Activated T-cell treated with anti-CD3 and anti-CD28 coated beads, Interleukin-2, amount 50 U/mL, for 24 hours (primary cell): ENCODE measurements around the gene MAPKBP1.

Experiments
- DNase-seq: peaks from one replicate; pipeline ENCODE4 v3.0.0-alpha.2; 2020
- H3K27ac Mint-ChIP-seq: 2 replicates; pipeline ENCODE4 v1.8.0; 2020; ENCODE audit warnings: mild to moderate bottlenecking, mixed read lengths
- H3K27me3 Mint-ChIP-seq: 2 replicates; pipeline ENCODE4 v1.8.0; 2020; ENCODE audit warnings: mixed read lengths
- H3K36me3 Mint-ChIP-seq: 2 replicates; pipeline ENCODE4 v1.8.0; 2020; ENCODE audit warnings: low read depth, mixed read lengths
- H3K4me1 Mint-ChIP-seq: 2 replicates; pipeline ENCODE4 v1.8.0; 2020; ENCODE audit warnings: low read depth, mixed read lengths
- H3K4me3 Mint-ChIP-seq: 2 replicates; pipeline ENCODE4 v1.8.0; 2020; ENCODE audit warnings: mild to moderate bottlenecking, moderate library complexity, mixed read lengths
- H3K9me3 Mint-ChIP-seq: 2 replicates; pipeline ENCODE4 v1.8.0; 2020; ENCODE audit warnings: mixed read lengths

The MAPKBP1 gene

DNA sequence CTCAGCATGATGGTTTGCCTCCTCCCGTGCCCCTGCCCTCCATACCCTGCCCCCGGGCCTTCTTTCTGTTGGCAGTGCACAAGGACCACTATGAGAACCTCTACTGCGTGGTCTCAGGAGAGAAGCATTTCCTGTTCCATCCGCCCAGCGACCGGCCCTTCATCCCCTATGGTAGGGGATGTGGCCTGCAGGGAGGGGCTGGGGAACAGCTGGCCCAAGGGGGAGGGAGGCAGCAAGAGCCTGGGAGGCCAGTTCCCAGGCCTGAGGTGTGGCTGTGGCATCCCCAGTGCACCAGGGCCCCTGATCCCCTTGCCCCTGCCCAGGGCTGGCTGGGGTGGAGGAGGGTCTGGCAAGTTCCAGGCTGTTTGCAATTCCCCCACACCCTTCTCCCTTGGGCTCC is 61.8 kb downstream of the MAPKBP1 start:
- DNase-seq = no peak
- peaks cover 33% of the 10 kb centered on the region for H3K4me1 Mint-ChIP-seq
- H3K27me3 Mint-ChIP-seq = no peaks in the 10 kb centered on the region
- no peaks in the 10 kb centered on the region for H3K9me3 Mint-ChIP-seq
- H3K36me3 Mint-ChIP-seq = peaks cover 37% of the 10 kb centered on the region
- H3K4me3 Mint-ChIP-seq = no peak overlapping the region
- H3K27ac Mint-ChIP-seq = no peak overlapping the region

DNA sequence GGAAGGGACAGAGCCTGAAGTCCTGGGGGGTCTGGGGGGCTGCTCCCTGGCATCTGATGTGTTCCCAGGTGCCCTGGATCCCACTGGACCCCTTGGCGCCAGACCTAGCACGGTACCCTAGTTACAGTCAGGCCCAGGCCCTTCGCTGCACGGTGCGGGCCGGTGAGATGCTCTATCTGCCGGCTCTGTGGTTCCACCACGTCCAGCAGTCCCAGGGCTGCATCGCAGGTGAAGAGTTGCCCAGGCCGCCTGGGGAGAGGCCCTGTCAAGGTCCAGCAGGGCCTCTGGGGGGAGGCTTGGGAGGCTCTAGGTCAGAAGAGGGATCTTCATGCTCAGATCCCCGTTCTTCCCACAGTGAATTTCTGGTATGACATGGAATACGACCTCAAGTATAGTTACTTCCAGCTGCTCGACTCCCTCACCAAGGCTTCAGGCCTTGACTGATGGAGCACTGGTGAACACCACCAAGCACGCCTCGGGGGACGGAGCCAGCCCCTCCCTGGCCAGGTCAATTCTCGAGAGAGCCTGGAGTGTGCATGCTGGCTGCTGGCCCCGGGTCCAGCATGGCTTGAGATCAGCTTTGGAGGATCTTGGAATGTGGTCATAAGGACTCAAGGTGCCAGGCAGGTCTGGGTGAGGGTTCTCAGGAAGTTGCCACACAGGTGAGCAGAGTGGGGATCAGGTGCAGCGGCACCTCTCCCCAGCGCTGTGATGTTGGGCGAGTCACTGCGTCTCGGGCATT is 62.6 kb downstream of the MAPKBP1 start:
- Mint-ChIP-seq H3K4me3 (no peak overlapping the region), H3K27ac (no peak overlapping the region), H3K9me3 (no peaks in the 10 kb centered on the region), H3K36me3 (peaks cover 30% of the 10 kb centered on the region), H3K27me3 (no peaks in the 10 kb centered on the region), H3K4me1 (peaks cover 25% of the 10 kb centered on the region)
- no peak for DNase-seq

DNA sequence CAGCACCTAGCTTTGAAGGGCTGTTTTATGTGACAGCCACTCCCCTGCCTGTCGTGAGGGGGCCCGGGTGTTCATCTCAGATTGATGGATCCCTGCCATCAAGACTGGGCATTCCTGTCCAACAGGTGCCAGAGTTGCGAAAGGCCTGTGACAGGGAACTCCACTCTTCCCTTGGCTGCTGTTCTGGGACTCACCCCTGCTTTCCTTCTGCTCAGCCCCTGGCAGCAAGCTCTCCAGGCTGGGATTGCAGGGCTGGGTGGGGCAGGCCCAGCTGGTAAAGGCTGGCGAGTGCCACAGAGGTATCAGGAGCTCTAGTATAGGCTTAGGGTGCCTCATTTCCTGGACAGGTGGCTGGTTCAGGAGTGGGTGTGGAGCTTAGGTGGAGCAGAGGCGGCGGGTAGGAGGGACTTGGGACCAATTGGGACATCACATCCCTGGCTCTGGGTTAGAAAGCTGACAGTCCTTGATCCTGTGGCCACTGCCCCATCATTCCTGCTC is 64.2 kb downstream of the MAPKBP1 start, which contains the start of gene PLA2G4B:
PLA2G4B (plus strand) TSS at position 448 of the 498 bp plus-strand sequence. CDS start 67 bp downstream, outside the sequence.
- no peak for DNase-seq
- Mint-ChIP-seq H3K36me3 (peaks cover 25% of the 10 kb centered on the region), H3K4me1 (peaks cover 12% of the 10 kb centered on the region), H3K4me3 (no peak within 1 kb of the TSS), H3K27me3 (no peaks in the 10 kb centered on the region), H3K27ac (peak within 1 kb of the TSS; percentile 22), H3K9me3 (no peaks in the 10 kb centered on the region)

DNA sequence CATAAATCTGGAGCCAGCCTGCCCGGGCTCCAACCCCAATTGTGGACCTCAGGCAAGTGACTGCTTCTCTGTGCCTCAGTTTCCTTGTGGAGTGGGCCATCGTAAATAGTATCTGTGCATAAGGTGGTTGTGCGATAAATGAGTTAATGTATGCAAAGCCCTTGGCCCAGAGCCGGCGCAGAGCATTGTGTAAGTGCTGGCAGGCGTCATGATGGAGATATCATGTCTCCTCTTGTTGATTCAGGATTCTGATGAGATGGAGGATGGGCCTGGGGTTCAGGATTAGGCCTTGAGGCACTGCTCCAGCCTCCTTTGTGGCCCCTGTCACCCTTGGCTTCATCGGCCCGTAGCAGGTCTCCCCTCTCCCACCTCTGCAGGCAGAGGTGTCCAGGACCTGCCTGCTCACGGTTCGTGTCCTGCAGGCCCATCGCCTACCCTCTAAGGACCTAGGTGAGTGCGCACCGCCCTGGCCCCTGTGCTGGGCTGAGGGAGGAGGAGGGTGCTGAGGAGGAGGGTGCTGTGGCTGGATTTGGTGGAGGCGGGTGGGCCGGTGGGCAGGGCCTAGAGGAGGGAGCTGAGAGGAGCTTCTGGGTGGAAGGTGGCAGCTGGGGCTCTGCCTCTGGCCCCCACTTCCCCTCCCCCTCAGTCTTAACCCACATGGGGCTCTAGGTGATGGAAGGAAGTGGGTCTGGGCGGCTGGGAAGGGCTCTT is 65.7 kb downstream of the MAPKBP1 start:
- Mint-ChIP-seq H3K9me3 (no peaks in the 10 kb centered on the region), H3K27ac (no peak overlapping the region), H3K27me3 (no peaks in the 10 kb centered on the region), H3K36me3 (peaks cover 37% of the 10 kb centered on the region), H3K4me1 (peaks cover 4% of the 10 kb centered on the region), H3K4me3 (no peak overlapping the region)
- no peak for DNase-seq

DNA sequence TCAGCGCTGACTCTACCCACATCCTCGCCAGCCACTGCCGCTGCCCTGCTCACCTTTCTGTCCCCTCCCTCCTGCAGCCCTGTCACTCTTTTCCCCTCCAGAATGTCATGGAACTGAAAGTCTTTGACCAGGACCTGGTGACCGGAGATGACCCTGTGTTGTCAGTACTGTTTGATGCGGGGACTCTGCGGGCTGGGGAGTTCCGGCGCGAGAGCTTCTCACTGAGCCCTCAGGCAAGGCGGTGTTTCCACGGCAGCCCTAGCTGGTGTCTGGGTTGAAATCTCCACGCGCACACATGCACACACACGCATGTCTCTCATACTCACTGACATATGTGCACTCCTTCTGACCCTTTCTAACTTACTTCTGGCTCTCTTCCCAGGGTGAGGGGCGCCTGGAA is 66.4 kb downstream of the MAPKBP1 start:
- H3K27ac Mint-ChIP-seq = no peak overlapping the region
- no peaks in the 10 kb centered on the region for H3K27me3 Mint-ChIP-seq
- DNase-seq = no peak
- no peaks in the 10 kb centered on the region for H3K9me3 Mint-ChIP-seq
- H3K4me1 Mint-ChIP-seq = peaks cover 2% of the 10 kb centered on the region
- no peak overlapping the region for H3K4me3 Mint-ChIP-seq
- peaks cover 40% of the 10 kb centered on the region for H3K36me3 Mint-ChIP-seq

DNA sequence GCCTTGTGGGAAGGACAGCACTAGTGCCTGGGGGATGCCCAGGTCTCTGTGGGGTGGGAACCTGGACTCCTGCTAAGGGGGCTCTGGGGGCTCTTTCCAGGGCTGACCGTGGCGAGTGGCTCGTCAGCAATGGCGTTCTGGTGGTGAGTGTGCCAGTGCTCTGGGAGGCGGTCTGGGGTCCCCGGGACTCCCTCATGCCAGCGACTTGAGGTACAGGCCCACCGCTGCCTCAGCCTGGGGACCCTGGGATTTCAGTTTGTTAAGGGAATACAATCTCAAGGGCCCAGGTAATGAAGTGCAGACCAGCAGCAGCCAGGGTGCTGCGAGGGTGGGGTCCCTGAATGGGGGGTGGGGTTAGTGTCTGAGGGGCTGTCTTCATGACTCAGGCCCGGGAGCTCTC is 66.8 kb downstream of the MAPKBP1 start:
- no peaks in the 10 kb centered on the region for H3K27me3 Mint-ChIP-seq
- DNase-seq = no peak
- no peak overlapping the region for H3K27ac Mint-ChIP-seq
- no peaks in the 10 kb centered on the region for H3K9me3 Mint-ChIP-seq
- H3K36me3 Mint-ChIP-seq = peaks cover 45% of the 10 kb centered on the region
- peaks cover 2% of the 10 kb centered on the region for H3K4me1 Mint-ChIP-seq
- H3K4me3 Mint-ChIP-seq = no peak overlapping the region

DNA sequence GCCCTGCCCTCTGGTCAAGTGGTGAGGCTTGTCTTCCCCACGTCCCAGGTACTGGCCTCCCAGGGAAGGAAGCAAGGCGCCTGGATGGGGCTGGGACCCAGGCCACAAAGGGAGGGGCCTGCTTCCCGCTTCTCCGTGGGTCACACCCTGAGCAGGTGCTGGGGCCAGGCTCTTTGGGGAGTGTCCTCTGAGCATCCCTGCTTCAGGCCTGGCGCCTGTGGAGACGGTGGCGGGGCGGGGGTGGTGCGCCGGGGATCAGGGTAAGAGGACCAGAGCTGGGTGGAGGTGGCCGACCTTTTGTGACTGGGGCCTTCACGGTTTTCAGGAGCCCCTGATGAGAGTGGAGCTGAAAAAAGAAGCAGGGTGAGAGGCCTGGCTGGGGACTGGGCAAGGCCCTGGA is 67.9 kb downstream of the MAPKBP1 start:
- H3K4me3 Mint-ChIP-seq = no peak overlapping the region
- H3K36me3 Mint-ChIP-seq = peaks cover 50% of the 10 kb centered on the region
- H3K27ac Mint-ChIP-seq = peak overlapping the region; percentile 27
- H3K4me1 Mint-ChIP-seq = peaks cover 1% of the 10 kb centered on the region
- H3K27me3 Mint-ChIP-seq = no peaks in the 10 kb centered on the region
- no peak for DNase-seq
- H3K9me3 Mint-ChIP-seq = no peaks in the 10 kb centered on the region

DNA sequence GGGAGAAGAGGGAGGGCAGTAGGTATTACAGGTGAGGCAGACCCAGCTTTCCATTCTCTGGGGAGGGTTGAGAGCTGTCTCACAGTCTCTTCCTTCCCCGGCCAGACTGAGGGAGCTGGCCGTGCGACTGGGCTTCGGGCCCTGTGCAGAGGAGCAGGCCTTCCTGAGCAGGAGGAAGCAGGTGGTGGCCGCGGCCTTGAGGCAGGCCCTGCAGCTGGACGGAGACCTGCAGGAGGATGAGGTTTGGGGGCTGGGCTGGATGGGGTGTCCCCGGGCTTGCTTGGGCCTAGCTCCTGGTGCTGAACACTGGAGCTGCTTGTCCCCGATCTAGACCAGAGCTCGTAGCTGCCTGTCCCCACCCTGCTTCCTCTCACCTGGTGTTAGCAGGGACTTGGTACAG is 69.3 kb downstream of the MAPKBP1 start:
- Mint-ChIP-seq H3K27me3 (no peaks in the 10 kb centered on the region), H3K27ac (peak overlapping the region; percentile 61), H3K4me3 (no peak overlapping the region), H3K9me3 (no peaks in the 10 kb centered on the region), H3K4me1 (peaks cover 4% of the 10 kb centered on the region), H3K36me3 (peaks cover 58% of the 10 kb centered on the region)
- DNase-seq = no peak

DNA sequence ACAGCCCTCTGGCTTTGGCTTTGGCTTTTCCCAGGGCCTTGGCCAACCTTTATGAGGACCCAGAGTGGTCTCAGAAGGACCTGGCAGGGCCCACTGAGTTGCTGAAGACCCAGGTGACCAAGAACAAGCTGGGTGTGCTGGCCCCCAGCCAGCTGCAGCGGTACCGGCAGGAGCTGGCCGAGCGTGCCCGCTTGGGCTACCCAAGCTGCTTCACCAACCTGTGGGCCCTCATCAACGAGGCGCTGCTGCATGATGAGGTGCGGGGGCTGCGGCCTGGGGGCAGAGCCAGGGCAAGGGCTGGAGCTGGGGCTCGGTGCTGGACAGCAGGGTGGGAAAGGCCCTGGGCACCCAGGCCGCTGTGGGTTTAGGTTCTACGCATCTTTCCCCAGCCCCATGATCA is 70.5 kb downstream of the MAPKBP1 start:
- no peak for DNase-seq
- no peak overlapping the region for H3K4me3 Mint-ChIP-seq
- no peaks in the 10 kb centered on the region for H3K9me3 Mint-ChIP-seq
- H3K27me3 Mint-ChIP-seq = no peaks in the 10 kb centered on the region
- H3K4me1 Mint-ChIP-seq = peaks cover 8% of the 10 kb centered on the region
- H3K36me3 Mint-ChIP-seq = peaks cover 63% of the 10 kb centered on the region
- no peak overlapping the region for H3K27ac Mint-ChIP-seq

DNA sequence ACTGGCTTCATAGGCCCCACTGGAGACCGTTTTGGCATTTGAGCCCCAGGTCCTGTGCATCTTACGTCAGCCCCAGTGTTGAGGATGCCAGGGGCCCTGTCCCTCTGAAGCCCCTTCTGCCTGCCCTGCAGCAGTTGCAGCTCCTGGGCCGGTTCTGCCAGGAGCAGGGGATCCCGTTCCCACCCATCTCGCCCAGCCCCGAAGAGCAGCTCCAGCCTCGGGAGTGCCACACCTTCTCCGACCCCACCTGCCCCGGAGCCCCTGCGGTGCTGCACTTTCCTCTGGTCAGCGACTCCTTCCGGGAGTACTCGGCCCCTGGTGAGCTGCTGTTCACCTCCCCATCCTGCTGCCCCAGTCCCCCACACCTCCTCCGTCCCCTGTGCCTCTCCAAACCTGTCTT is 72.9 kb downstream of the MAPKBP1 start:
- H3K4me3 Mint-ChIP-seq = no peak overlapping the region
- no peak overlapping the region for H3K27ac Mint-ChIP-seq
- H3K36me3 Mint-ChIP-seq = peaks cover 54% of the 10 kb centered on the region
- peaks cover 8% of the 10 kb centered on the region for H3K4me1 Mint-ChIP-seq
- H3K27me3 Mint-ChIP-seq = no peaks in the 10 kb centered on the region
- DNase-seq = no peak
- no peaks in the 10 kb centered on the region for H3K9me3 Mint-ChIP-seq

DNA sequence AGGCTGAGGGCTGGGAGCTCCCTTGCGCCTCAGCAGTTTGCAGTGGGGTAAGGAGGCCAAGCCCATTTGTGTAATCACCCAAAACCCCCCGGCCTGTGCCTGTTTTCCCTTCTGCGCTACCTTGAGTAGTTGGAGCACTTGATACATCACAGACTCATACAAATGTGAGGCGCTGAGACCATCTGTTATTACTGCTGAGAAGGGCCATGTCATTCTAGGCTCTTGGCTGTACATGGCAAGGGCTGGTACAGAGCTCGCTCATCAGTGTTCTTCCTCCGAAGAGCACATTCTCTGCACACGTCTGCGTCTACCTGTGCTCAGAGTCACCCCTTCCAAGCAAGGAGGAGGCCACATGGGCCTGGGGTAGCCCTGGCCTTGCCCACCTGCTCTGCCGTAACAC is 73.7 kb downstream of the MAPKBP1 start:
- DNase-seq = no peak
- H3K4me3 Mint-ChIP-seq = no peak overlapping the region
- H3K27ac Mint-ChIP-seq = peak overlapping the region; percentile 53
- peaks cover 52% of the 10 kb centered on the region for H3K36me3 Mint-ChIP-seq
- H3K27me3 Mint-ChIP-seq = no peaks in the 10 kb centered on the region
- peaks cover 8% of the 10 kb centered on the region for H3K4me1 Mint-ChIP-seq
- no peaks in the 10 kb centered on the region for H3K9me3 Mint-ChIP-seq

DNA sequence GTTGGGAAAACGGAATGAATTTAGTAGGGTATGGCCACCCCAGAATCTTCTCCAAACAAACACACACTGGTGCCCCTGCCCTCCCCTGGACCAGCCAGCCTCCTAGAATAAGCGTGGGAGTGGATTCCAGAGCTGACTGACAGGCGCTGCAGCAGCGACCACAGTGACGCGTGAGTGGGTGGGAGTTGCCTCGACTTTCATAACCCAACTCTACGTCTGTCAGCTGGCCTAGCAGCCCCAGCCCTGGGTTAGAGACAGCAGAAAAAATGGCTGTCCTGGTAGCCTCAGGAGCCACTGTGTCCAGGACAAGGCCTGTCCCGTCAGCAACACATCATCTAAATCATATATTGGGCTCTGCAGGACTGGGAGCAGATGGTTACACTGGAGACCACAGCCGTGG is 74.3 kb downstream of the MAPKBP1 start:
- Mint-ChIP-seq H3K36me3 (peaks cover 47% of the 10 kb centered on the region), H3K27me3 (no peaks in the 10 kb centered on the region), H3K9me3 (no peaks in the 10 kb centered on the region), H3K4me1 (peaks cover 8% of the 10 kb centered on the region), H3K27ac (peak overlapping the region; percentile 53), H3K4me3 (no peak overlapping the region)
- DNase-seq = peak; percentile 60

DNA sequence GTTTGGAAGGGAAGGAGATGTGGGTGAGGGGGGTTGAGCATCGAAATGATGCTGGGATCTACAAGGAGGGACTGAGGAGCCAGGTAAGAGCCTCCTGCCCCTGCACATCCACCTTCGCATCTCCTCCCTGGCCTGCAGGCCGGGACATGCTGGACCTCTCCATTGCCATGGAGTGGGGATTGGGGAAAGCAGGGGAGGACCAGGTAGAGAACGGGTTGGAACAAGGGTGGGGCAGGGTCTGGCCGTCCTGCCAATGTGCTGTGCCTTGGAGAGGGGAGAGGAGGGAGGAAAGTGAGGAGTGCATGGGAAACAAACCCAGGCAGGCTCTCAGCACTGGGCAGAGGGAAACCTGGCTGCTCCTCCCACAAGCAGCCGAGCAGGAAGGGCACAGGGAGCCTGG is 74.9 kb downstream of the MAPKBP1 start:
- H3K9me3 Mint-ChIP-seq = no peaks in the 10 kb centered on the region
- H3K4me1 Mint-ChIP-seq = peaks cover 8% of the 10 kb centered on the region
- peak overlapping the region; percentile 56 for H3K27ac Mint-ChIP-seq
- H3K36me3 Mint-ChIP-seq = peaks cover 43% of the 10 kb centered on the region
- DNase-seq = no peak
- no peaks in the 10 kb centered on the region for H3K27me3 Mint-ChIP-seq
- H3K4me3 Mint-ChIP-seq = no peak overlapping the region

DNA sequence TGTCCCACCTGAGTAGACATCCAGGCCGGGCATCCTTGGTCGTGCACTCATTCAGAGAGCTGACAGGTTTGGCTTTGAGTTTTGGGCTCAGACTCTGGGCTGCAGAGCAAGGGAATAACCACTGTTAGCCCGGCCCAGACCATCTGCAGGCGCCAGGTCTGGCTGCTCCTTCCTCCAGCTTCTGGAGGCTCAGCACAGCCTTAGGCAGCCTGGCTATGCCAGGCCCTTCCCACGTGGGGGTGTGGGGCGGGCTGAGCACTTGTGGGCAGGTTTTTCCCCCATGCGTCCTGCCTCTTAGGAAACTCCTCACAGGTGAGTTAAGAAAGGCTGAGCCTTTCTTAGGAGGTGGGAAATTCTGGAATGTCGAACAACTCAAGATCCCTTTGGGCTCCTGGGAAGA is 75.6 kb downstream of the MAPKBP1 start:
- Mint-ChIP-seq H3K27ac (no peak overlapping the region), H3K27me3 (no peaks in the 10 kb centered on the region), H3K4me1 (peaks cover 8% of the 10 kb centered on the region), H3K36me3 (peaks cover 37% of the 10 kb centered on the region), H3K9me3 (no peaks in the 10 kb centered on the region), H3K4me3 (no peak overlapping the region)
- no peak for DNase-seq

DNA sequence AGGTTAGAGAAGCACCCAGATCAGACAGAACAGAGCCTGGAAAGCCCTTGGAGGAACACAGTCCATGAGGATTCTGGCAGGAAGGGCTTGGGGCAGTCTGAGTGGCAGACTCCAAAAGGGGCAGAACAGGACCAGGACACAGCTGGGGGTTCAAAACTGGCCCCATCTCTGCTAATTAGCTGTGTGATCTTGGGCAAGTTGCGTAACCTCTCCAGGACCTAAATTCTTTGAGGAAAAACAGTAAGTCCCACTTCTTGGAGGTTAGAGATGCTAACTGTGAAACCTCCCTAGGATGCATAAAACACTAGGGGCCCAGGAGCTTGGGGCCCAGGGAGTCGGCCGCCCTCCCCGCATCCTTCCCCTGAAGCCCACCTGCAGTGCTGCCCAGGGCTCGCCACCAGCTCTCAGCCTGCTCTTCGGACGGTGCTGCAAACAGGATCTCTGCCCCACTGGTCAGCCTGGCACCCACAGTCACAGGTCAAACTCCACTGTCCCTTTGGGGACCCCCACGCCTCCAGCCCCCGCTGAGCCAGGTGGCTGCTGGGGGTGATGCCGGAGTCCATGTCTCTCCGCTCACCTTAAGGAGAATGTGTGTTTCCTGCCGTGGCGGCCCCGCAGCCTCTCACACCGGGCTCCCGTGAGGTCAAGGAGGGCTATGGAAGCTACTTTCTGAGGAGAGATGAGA is 76.3 kb downstream of the MAPKBP1 start:
- H3K27ac Mint-ChIP-seq = no peak overlapping the region

More for the DNA sequence above, 76.3 kb downstream of the MAPKBP1 start:
- Mint-ChIP-seq H3K9me3 (no peaks in the 10 kb centered on the region), H3K36me3 (peaks cover 34% of the 10 kb centered on the region), H3K4me3 (no peak overlapping the region), H3K4me1 (peaks cover 8% of the 10 kb centered on the region), H3K27me3 (no peaks in the 10 kb centered on the region)
- DNase-seq = no peak
